A673 (cell line): ENCODE measurements around the gene GPR151. TPM values are rescaled to one million over a fixed set of nuclear protein-coding genes. Genes with fewer than 3 reads are reported as not detected.

Source experiments
- BruUV-seq: library from RNA; stranded (reverse); fragments of 400-500 nt; replicated peaks from 2 replicates; lab custom pipeline; 2021; lab: Mats Ljungman, UMichigan
- CTCF ChIA-PET: fragments of 300-600 bp; sonication (Branson Sonifier 250); formaldehyde crosslinking; loops from one replicate; lab custom pipeline; 2022; ENCODE audit warnings: antibody characterized with exemption; lab: Charles Lee
- POLR2A ChIA-PET: fragments of 300-600 bp; sonication (Branson Sonifier 250); formaldehyde crosslinking; loops from one replicate; lab custom pipeline; 2022; ENCODE audit warnings: antibody characterized with exemption; ENCODE audit not compliant: low non-redundant PET; lab: Charles Lee
- DNase-seq: peaks from one replicate; pipeline ENCODE4 v3.0.0-alpha.2; 2015; ENCODE audit warnings: low spot score
- H3K27ac ChIP-seq: fragments of 200-600 bp; sonication (generic); 2 replicates; pipeline ENCODE4 v1.5.1; 2016; ENCODE audit warnings: mixed run types, low read depth, mild to moderate bottlenecking, mixed read lengths, antibody characterized with exemption, low read length; ENCODE audit not compliant: poor library complexity, severe bottlenecking
- H3K27me3 ChIP-seq: fragments of 200-600 bp; sonication (generic); replicated peaks from 2 replicates; pipeline ENCODE4 v1.6.1; 2017; ENCODE audit warnings: mixed run types, low read depth, mild to moderate bottlenecking, mixed read lengths, antibody characterized with exemption, low read length; ENCODE audit not compliant: insufficient read depth, poor library complexity
- H3K36me3 ChIP-seq: fragments of 200-600 bp; sonication (generic); 2 replicates; pipeline ENCODE4 v1.6.1; 2016; ENCODE audit warnings: mixed run types, mild to moderate bottlenecking, mixed read lengths, antibody characterized with exemption, low read length; ENCODE audit not compliant: insufficient read depth, poor library complexity, severe bottlenecking
- H3K4me1 ChIP-seq: fragments of 200-600 bp; sonication (generic); 2 replicates; pipeline ENCODE4 v1.6.1; 2017; ENCODE audit warnings: mixed run types, mild to moderate bottlenecking, mixed read lengths, antibody characterized with exemption, low read length; ENCODE audit not compliant: insufficient read depth, poor library complexity, severe bottlenecking
- H3K4me3 ChIP-seq: fragments of 200-600 bp; sonication (generic); 2 replicates; pipeline ENCODE4 v1.5.1; 2016; ENCODE audit warnings: low read depth, mixed run types, mild to moderate bottlenecking, mixed read lengths, low read length; ENCODE audit not compliant: poor library complexity, severe bottlenecking
- H3K9me3 ChIP-seq: fragments of 200-600 bp; sonication (generic); 2 replicates; pipeline ENCODE4 v1.6.1; 2016; ENCODE audit warnings: mixed run types, low read depth, mild to moderate bottlenecking, mixed read lengths, antibody characterized with exemption, low read length; ENCODE audit not compliant: poor library complexity, severe bottlenecking
- CTCF ChIP-seq: fragments of 300-800, 200-600 bp; sonication (generic); conservative IDR thresholded peaks from 2 replicates; pipeline ENCODE4 v1.5.1; 2017; ENCODE audit warnings: low read depth, mild to moderate bottlenecking, antibody characterized with exemption, low read length, moderate library complexity, mixed read lengths
- EZH2 ChIP-seq: fragments of 200-600 bp; sonication (generic); IDR thresholded peaks from 2 replicates; pipeline ENCODE4 v1.6.1; 2017; ENCODE audit warnings: borderline replicate concordance, low read depth, mild to moderate bottlenecking, mixed read lengths, antibody characterized with exemption, low read length; ENCODE audit not compliant: poor library complexity, severe bottlenecking
- intact Hi-C: fragments of 100-400 bp; cut with micrococcal nuclease; formaldehyde crosslinking; loops from one replicate; pipeline ENCODE4 v1.10.0; 2022; ENCODE audit not compliant: unreplicated experiment
- total RNA-seq: library from RNA; stranded (reverse); gene quantifications from 2 replicates; pipeline ENCODE4 v1.2.3, GENCODE V29; 2021

Gene GPR151
- total RNA-seq, 1 experiment from 2014 or later = not detected

GRCh38 chr5:146474065-146474464 lies 41.9 kb downstream of the GPR151 start:
- H3K27me3 ChIP-seq = no peaks in the 10 kb centered on the region
- ChIA-PET POLR2A (no interaction called here), CTCF (interaction anchor here (0.7 kb wide), 1 partner anchor 13 kb away, joined by 5 read pairs; no protein-coding TSS in a partner anchor)
- H3K9me3 ChIP-seq = no peaks in the 10 kb centered on the region
- intact Hi-C loops = no loop called here
- DNase-seq = no peak
- no peak overlapping the region for H3K4me3 ChIP-seq
- peaks cover 79% of the 10 kb centered on the region for H3K36me3 ChIP-seq
- BruUV-seq = no TSS peak
- no peaks in the 10 kb centered on the region for H3K4me1 ChIP-seq
- TF ChIP-seq EZH2 = no peak
- no peak for TF ChIP-seq CTCF
- H3K27ac ChIP-seq = no peak overlapping the region

DNA sequence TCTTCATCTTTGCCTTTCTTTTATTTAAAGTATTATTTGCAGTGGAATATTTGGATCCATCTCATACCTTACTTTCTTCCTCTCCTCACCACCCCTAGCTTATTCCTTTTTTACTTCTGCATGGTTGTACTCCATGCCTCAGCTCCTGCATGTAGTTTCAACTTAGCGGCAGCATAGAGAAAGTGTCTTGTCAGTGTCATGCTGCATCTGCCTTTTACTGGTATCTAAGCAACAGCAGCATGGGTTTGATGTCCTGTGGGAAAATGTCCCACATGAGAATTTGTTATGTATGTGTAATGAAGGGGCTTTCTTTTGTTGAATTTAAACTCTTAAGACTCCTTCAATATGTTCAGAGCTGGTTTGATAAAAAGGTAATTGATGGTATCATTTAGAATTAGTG lies 48.2 kb downstream of the GPR151 start:
- BruUV-seq = no TSS peak
- Histone ChIP-seq H3K4me3 (no peak overlapping the region), H3K27me3 (no peaks in the 10 kb centered on the region), H3K27ac (no peak overlapping the region), H3K36me3 (peaks cover 86% of the 10 kb centered on the region), H3K4me1 (peaks cover 6% of the 10 kb centered on the region), H3K9me3 (no peaks in the 10 kb centered on the region)
- TF ChIP-seq CTCF = no peak
- TF ChIP-seq EZH2 = no peak
- DNase-seq = no peak
- ChIA-PET CTCF (interaction anchor here (0.6 kb wide), 1 partner anchor 81 kb away, joined by 3 read pairs; no protein-coding TSS in a partner anchor), POLR2A (no interaction called here)
- intact Hi-C loops = no loop called here

- H3K27me3 ChIP-seq = no peaks in the 10 kb centered on the region
- ChIA-PET POLR2A (no interaction called here), CTCF (no interaction called here)
- intact Hi-C loops = no loop called here
- H3K36me3 ChIP-seq = peaks cover 85% of the 10 kb centered on the region
- TF ChIP-seq CTCF (peak; percentile 67), EZH2 (no peak)
- H3K4me3 ChIP-seq = no peak overlapping the region
- H3K4me1 ChIP-seq = peaks cover 6% of the 10 kb centered on the region
- no TSS peak for BruUV-seq
- peak overlapping the region; percentile 19 for H3K27ac ChIP-seq
- DNase-seq = peak; percentile 32
- H3K9me3 ChIP-seq = no peaks in the 10 kb centered on the region
These were observed 49.3 kb downstream of the GPR151 start for GRCh38 chr5:146466521-146467349.
